ENCODE measurements around the gene FAT4.

DNA sequence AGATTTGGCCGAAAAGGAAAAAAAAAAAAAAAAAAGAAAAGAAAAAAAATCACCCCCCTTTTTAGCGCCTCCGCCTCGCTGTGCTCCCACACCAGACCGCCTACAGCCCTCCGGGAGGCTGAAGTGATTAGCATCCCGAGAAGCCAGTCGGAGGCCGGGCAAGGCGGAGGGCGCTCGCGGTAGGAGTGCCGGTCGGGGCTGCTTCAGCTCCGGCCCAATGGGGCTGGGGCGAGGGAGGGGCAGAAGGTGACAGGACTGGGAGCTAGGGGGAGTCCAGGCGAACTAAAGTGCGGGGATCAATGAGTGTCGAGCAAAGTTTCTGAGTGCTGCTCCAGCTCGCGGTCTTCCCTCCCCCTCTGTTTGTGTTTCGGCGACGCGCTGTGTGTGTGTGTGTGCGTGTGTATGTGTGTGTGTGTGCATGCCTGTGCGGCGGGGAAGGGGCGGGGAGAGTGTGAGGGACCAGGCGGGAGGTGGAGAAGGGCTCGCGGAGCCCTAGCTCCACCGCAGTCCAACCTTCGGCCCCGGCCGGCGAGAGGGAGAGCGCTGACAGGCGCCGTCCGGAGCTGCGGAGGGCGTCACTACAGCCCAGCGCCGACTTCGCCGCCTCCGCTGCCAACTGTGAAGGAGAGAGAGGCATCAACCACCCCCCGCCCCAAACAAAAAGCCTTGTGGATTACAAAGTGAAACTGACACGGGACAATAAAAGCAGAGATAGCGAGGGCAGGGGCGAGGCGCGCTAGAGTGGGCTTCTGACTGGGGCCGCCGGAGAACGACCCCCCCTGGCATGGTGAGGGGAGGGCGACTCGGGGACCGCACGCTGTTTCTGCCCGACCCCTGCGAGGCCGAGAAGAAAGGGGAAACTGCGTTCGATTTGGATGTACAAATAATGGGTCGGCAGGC, at the start of gene FAT4:
- TF ChIP-seq CTCF (IDR thresholded peaks at IDR 0.05; ENCODE audit: insufficient read depth, low read length, poor library complexity, severe bottlenecking) (no peak), EZH2phosphoT487 (conservative IDR thresholded peaks at IDR 0.05; ENCODE audit: low read length) (no peak)

Data from SU-DHL-6 (cell line).